Measurements from ENCODE around the gene BAZ1A. TPM values are rescaled to one million over a fixed set of nuclear protein-coding genes. Genes with fewer than 3 reads are reported as not detected.
"Not testable (repeated sequence)": the region's sequence is repeated elsewhere in the genome, so short reads cannot be mapped to it uniquely, and the experiment has no call there.

The BAZ1A gene
- total RNA-seq, 2 experiments from 2014 or later: 53.9 to 75.2 TPM

DNA sequence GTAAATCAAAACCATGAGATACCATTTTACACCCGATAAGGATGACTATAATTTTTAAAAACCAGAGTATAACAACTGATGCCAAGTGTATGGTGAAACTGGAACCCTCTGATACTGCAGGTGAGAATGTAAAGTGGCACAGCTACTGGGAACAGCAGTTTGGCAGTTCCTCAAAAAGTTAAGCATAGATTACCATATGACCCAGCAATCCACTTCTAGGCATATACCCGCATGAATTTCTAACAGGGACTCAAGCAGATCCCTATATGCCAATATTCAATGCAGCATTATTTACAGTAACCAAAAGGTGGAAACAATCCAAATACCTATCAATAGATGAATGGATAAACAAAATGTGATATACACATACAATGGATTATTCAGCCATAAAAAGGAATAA, 57.4 kb downstream of the BAZ1A start:
- DNase-seq (no peak), ATAC-seq (no peak)
- CTCF ChIA-PET: interaction anchor here (0.6 kb wide), 1 partner anchor 121 kb away, joined by 3 read pairs; no protein-coding TSS in a partner anchor
- peaks cover 39% of the 10 kb centered on the region for H3K36me3 Mint-ChIP-seq (ENCODE audit: low read depth)
- intact Hi-C loops (cut with DNase I, micrococcal nuclease): no loop called here
- no peaks in the 10 kb centered on the region for H3K27me3 Mint-ChIP-seq
- H3K9me3 Mint-ChIP-seq (ENCODE audit: low read depth): no peaks in the 10 kb centered on the region
- no peak overlapping the region for H3K4me3 Mint-ChIP-seq
- H3K27ac Mint-ChIP-seq: no peak overlapping the region
- POLR2A ChIA-PET: no interaction called here
- peaks cover 6% of the 10 kb centered on the region for H3K4me1 Mint-ChIP-seq

DNA sequence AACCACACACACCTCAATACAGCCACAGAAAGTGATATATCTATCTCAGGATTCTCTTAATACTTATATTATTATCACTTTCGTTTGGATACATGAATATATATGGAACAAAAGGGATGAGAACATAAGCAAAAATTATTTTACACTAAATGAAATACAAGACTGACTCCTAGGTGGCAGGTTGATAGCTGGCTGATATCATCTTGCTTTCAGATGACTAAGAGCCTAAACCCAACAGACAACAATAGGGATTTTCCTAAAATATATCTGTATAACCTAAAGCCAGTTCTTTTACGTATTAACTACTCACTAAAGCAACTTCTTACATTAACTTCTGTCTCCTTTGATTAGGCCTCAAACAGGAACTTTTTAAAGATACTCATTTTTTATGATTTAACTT, 65.1 kb downstream of the BAZ1A start:
- POLR2A ChIA-PET: no interaction called here
- Mint-ChIP-seq H3K36me3 (ENCODE audit: low read depth) (peaks cover 39% of the 10 kb centered on the region), H3K4me3 (no peak overlapping the region), H3K9me3 (ENCODE audit: low read depth) (peaks cover 7% of the 10 kb centered on the region), H3K27ac (no peak overlapping the region), H3K27me3 (no peaks in the 10 kb centered on the region), H3K4me1 (peaks cover 15% of the 10 kb centered on the region)
- CTCF ChIA-PET: interaction anchor here (1.3 to 1.5 kb wide), 2 partner anchors 25 to 67 kb away, joined by 3 to 4 read pairs; no protein-coding TSS in a partner anchor
- ATAC-seq: peak; percentile 51
- no peak for DNase-seq
- intact Hi-C loops (cut with DNase I, micrococcal nuclease): loop anchor here in 1 of 2 experiments (5.0 kb wide), 1 partner anchor 62 kb away; no protein-coding TSS in a partner anchor

- Mint-ChIP-seq H3K27ac (no peak overlapping the region), H3K27me3 (no peaks in the 10 kb centered on the region), H3K9me3 (ENCODE audit: low read depth) (peaks cover 9% of the 10 kb centered on the region), H3K36me3 (ENCODE audit: low read depth) (peaks cover 56% of the 10 kb centered on the region), H3K4me3 (no peak overlapping the region), H3K4me1 (peaks cover 2% of the 10 kb centered on the region)
- intact Hi-C loops (cut with DNase I, micrococcal nuclease): no loop called here
- ChIA-PET POLR2A (no interaction called here), CTCF (interaction anchor here (0.7 to 0.8 kb wide), 2 partner anchors 35 to 75 kb away, joined by 3 to 4 read pairs; no protein-coding TSS in a partner anchor)
- DNase-seq: no peak
- no peak for ATAC-seq
Observed at GRCh38 chr14:34806257-34806656, 68.9 kb downstream of the BAZ1A start.

DNA sequence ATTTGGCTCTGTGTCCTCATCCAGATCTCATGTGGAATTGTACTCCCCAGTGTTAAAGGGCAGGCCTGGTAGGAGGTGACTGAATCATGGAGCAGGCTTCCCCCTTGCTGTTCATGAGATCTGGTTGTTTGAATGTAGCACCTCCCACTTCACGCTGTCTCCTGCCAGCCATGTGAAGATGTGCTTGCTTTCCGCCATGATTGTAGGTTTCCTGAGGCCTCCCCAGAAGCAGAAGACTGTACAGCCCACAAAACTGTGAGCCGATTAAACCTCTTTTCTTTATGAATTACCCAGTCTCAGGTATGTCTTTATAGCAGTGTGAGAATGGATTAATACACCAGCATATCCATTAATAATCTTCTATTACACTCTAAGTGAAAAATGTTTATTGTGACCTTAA, 70.2 kb downstream of the BAZ1A start:
- ATAC-seq: no peak
- H3K4me1 Mint-ChIP-seq: peaks cover 2% of the 10 kb centered on the region
- DNase-seq: no peak
- peaks cover 68% of the 10 kb centered on the region for H3K36me3 Mint-ChIP-seq (ENCODE audit: low read depth)
- intact Hi-C loops (cut with DNase I, micrococcal nuclease): no loop called here
- no peaks in the 10 kb centered on the region for H3K27me3 Mint-ChIP-seq
- no peak overlapping the region for H3K27ac Mint-ChIP-seq
- POLR2A ChIA-PET: no interaction called here
- no peak overlapping the region for H3K4me3 Mint-ChIP-seq
- peaks cover 9% of the 10 kb centered on the region for H3K9me3 Mint-ChIP-seq (ENCODE audit: low read depth)
- CTCF ChIA-PET: no interaction called here

GRCh38 chr14:34798861-34799260, 76.3 kb downstream of the BAZ1A start:
- DNase-seq; H3K4me1 Mint-ChIP-seq; ATAC-seq; POLR2A ChIA-PET; H3K27me3 Mint-ChIP-seq; H3K27ac Mint-ChIP-seq; intact Hi-C loops (cut with DNase I, micrococcal nuclease); H3K9me3 Mint-ChIP-seq (ENCODE audit: low read depth); H3K4me3 Mint-ChIP-seq: not testable (repeated sequence)
- CTCF ChIA-PET: interaction anchor here (0.8 kb wide), 1 partner anchor 10 kb away, joined by 3 read pairs; no protein-coding TSS in a partner anchor
- peaks cover 59% of the 10 kb centered on the region for H3K36me3 Mint-ChIP-seq (ENCODE audit: low read depth)

- H3K27me3 Mint-ChIP-seq: no peaks in the 10 kb centered on the region
- no peaks in the 10 kb centered on the region for H3K9me3 Mint-ChIP-seq (ENCODE audit: low read depth)
- H3K36me3 Mint-ChIP-seq (ENCODE audit: low read depth): peaks cover 56% of the 10 kb centered on the region
- POLR2A ChIA-PET: no interaction called here
- DNase-seq (no peak), ATAC-seq (no peak)
- no peak overlapping the region for H3K27ac Mint-ChIP-seq
- CTCF ChIA-PET: no interaction called here
- intact Hi-C loops (cut with DNase I, micrococcal nuclease): no loop called here
- H3K4me3 Mint-ChIP-seq: no peak overlapping the region
- H3K4me1 Mint-ChIP-seq: no peaks in the 10 kb centered on the region
Observed at GRCh38 chr14:34797747-34798583, 77.2 kb downstream of the BAZ1A start.

DNA sequence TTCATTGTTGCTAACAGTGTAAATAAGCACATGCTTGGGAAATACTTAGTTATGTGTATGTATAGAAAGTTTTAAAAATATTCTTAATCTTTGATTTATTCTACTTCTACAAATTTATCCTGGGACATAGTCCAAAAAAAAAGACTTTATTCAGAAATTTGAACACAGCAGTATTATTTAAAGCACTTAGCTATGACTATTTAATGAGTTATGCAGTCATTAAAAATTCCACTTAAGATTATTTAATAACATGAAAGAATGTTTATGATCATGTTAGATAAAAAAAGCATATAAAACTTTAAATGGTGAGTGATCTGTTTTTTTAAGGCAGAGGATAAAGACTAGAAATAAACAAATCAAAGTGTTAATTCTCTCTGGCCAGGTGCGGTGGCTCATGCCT, 78.3 kb downstream of the BAZ1A start:
- no peaks in the 10 kb centered on the region for H3K4me1 Mint-ChIP-seq
- H3K27me3 Mint-ChIP-seq: no peaks in the 10 kb centered on the region
- DNase-seq: no peak
- ChIA-PET POLR2A (interaction anchor here (0.7 kb wide), 1 partner anchor 297 kb away, joined by 4 read pairs; no protein-coding TSS in a partner anchor), CTCF (no interaction called here)
- peaks cover 52% of the 10 kb centered on the region for H3K36me3 Mint-ChIP-seq (ENCODE audit: low read depth)
- no peak overlapping the region for H3K27ac Mint-ChIP-seq
- H3K4me3 Mint-ChIP-seq: no peak overlapping the region
- intact Hi-C loops (cut with DNase I, micrococcal nuclease): no loop called here
- ATAC-seq: no peak
- H3K9me3 Mint-ChIP-seq (ENCODE audit: low read depth): no peaks in the 10 kb centered on the region

DNA sequence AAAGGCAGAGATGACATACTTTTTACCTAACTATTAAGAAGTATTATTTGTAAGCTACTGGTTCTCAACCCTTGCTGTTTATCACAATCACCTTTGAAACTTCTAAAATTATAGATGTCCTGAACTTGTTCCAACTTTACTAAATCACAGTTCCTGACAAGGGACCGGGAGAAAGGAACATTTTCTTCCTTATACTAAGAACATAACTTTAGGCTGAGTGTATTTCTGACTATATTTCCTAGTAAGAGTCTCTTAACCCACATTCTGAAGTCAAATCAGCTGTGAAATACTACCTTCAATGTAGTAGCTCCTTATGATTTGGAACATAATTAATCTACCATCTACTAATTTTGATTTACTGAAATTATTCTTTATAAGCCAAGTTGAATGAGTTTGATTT, 80.2 kb downstream of the BAZ1A start:
- POLR2A ChIA-PET: no interaction called here
- Mint-ChIP-seq H3K27me3 (no peaks in the 10 kb centered on the region), H3K4me1 (no peaks in the 10 kb centered on the region), H3K27ac (no peak overlapping the region), H3K4me3 (no peak overlapping the region), H3K36me3 (ENCODE audit: low read depth) (peaks cover 50% of the 10 kb centered on the region), H3K9me3 (ENCODE audit: low read depth) (no peaks in the 10 kb centered on the region)
- DNase-seq: no peak
- intact Hi-C loops (cut with DNase I, micrococcal nuclease): no loop called here
- ATAC-seq: no peak
- CTCF ChIA-PET: interaction anchor here (1.0 to 1.5 kb wide), 3 partner anchors 24 to 72 kb away, joined by 3 to 4 read pairs (median 3); no protein-coding TSS in a partner anchor

- Mint-ChIP-seq H3K27me3 (no peaks in the 10 kb centered on the region), H3K9me3 (ENCODE audit: low read depth) (no peaks in the 10 kb centered on the region), H3K27ac (no peak overlapping the region), H3K4me3 (no peak overlapping the region), H3K4me1 (no peaks in the 10 kb centered on the region), H3K36me3 (ENCODE audit: low read depth) (peaks cover 46% of the 10 kb centered on the region)
- ChIA-PET CTCF (interaction anchor here (1.0 kb wide), 1 partner anchor 24 kb away, joined by 3 read pairs; no protein-coding TSS in a partner anchor), POLR2A (no interaction called here)
- ATAC-seq: no peak
- DNase-seq: no peak
- intact Hi-C loops (cut with DNase I, micrococcal nuclease): no loop called here
Observed at GRCh38 chr14:34794217-34794616, 80.9 kb downstream of the BAZ1A start.

DNA sequence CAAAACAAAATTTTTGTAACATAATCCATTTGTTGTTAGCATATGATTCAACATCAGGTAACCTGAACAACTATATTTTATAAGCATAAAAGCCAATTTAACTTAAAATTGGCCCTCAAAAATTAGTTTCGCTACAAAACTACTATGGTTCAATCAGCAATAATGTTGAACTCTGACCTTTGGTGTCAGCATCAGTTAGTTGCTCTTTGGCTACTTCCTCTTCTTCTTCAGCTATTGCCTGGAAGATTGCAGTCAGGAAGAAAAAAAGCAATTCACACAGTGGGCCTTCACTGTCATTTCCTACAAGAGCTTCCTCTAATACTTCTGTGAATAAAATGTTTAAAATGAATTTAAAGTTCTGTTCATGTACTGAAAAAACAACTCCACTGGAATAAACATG, 82.6 kb downstream of the BAZ1A start:
- Mint-ChIP-seq H3K4me3 (no peak overlapping the region), H3K36me3 (ENCODE audit: low read depth) (peaks cover 38% of the 10 kb centered on the region), H3K27me3 (no peaks in the 10 kb centered on the region), H3K4me1 (no peaks in the 10 kb centered on the region), H3K9me3 (ENCODE audit: low read depth) (no peaks in the 10 kb centered on the region), H3K27ac (no peak overlapping the region)
- DNase-seq: no peak
- intact Hi-C loops (cut with DNase I, micrococcal nuclease): no loop called here
- ChIA-PET POLR2A (no interaction called here), CTCF (interaction anchor here (1.2 kb wide), 1 partner anchor 25 kb away, joined by 3 read pairs; no protein-coding TSS in a partner anchor)
- ATAC-seq: no peak

- H3K36me3 Mint-ChIP-seq (ENCODE audit: low read depth): peaks cover 53% of the 10 kb centered on the region
- no peak for DNase-seq
- ChIA-PET POLR2A (no interaction called here), CTCF (interaction anchor here (0.6 to 1.6 kb wide), 6 partner anchors 23 to 270 kb away, joined by 3 to 4 read pairs (median 3); no protein-coding TSS in a partner anchor)
- intact Hi-C loops (cut with DNase I, micrococcal nuclease): no loop called here
- no peak overlapping the region for H3K4me3 Mint-ChIP-seq
- peaks cover 2% of the 10 kb centered on the region for H3K4me1 Mint-ChIP-seq
- no peaks in the 10 kb centered on the region for H3K9me3 Mint-ChIP-seq (ENCODE audit: low read depth)
- ATAC-seq: no peak
- H3K27ac Mint-ChIP-seq: no peak overlapping the region
- H3K27me3 Mint-ChIP-seq: no peaks in the 10 kb centered on the region
Observed at GRCh38 chr14:34785223-34786006, 89.7 kb downstream of the BAZ1A start.
